ENCODE measurements around the gene STOML1. TPM values are rescaled to one million over a fixed set of nuclear protein-coding genes. Genes with fewer than 3 reads are reported as not detected.
A peak's percentile ranks its signal among the peaks of the same experiment; 100 is the strongest.

STOML1 gene
- total and polyA plus RNA-seq, 4 donors, result 10.5 to 19.2 (median 14.7) TPM

- H3K36me3 ChIP-seq (ENCODE audit: control insufficient read depth in 1 of 2, insufficient read depth in 2 of 2, low read length in 1 of 2), result peaks cover 2 to 8% of the 10 kb centered on the region in 2 donors
- H3K4me3 ChIP-seq (ENCODE audit: low read length in 2 of 2), result no peak overlapping the region
- intact Hi-C loops (cut with DNase I), result no loop called here
- no peaks in the 10 kb centered on the region for H3K27me3 ChIP-seq (ENCODE audit: control insufficient read depth in 1 of 2, insufficient read depth in 2 of 2, low read length in 1 of 2)
- H3K27ac ChIP-seq (ENCODE audit: low read depth in 1 of 2, low read length in 2 of 2), result peak overlapping the region in 1 of 2 donors; percentile 38
- DNase-seq (peak; percentile 43 to 67), ATAC-seq (ENCODE audit: low FRiP score) (no peak)
- no peaks in the 10 kb centered on the region for H3K4me1 ChIP-seq (ENCODE audit: control insufficient read depth in 1 of 2, insufficient read depth in 2 of 2, low read length in 2 of 2)
- H3K9me3 ChIP-seq (ENCODE audit: control insufficient read depth, low read length), result no peaks in the 10 kb centered on the region
Observed at GRCh38 chr15:73950479-73950830, 41.6 kb downstream of the STOML1 start.

- DNase-seq, result peak; percentile 41 to 43
- WGBS, 2 donors, result 84 to 86% methylated on average over 10 of the region's 10 CpGs
- ATAC-seq (ENCODE audit: low FRiP score), result no peak
Observed at GRCh38 chr15:73949496-73949895, 42.6 kb downstream of the STOML1 start.

GRCh38 chr15:73948982-73949381, 43.1 kb downstream of the STOML1 start:
- WGBS, 2 donors, result 73 to 79% methylated on average over 4 of the region's 4 CpGs
- no peak overlapping the region for H3K27ac ChIP-seq (ENCODE audit: low read depth in 1 of 2, low read length in 2 of 2)
- H3K36me3 ChIP-seq (ENCODE audit: control insufficient read depth in 1 of 2, insufficient read depth in 2 of 2, low read length in 1 of 2), result peaks cover 2 to 8% of the 10 kb centered on the region in 2 donors

More at GRCh38 chr15:73949496-73949895, 42.6 kb downstream of the STOML1 start:
- Histone ChIP-seq H3K27me3 (ENCODE audit: control insufficient read depth in 1 of 2, insufficient read depth in 2 of 2, low read length in 1 of 2) (no peaks in the 10 kb centered on the region), H3K27ac (ENCODE audit: low read depth in 1 of 2, low read length in 2 of 2) (no peak overlapping the region), H3K9me3 (ENCODE audit: control insufficient read depth, low read length) (no peaks in the 10 kb centered on the region), H3K36me3 (ENCODE audit: control insufficient read depth in 1 of 2, insufficient read depth in 2 of 2, low read length in 1 of 2) (peaks cover 2 to 8% of the 10 kb centered on the region in 2 donors), H3K4me3 (ENCODE audit: low read length in 2 of 2) (no peak overlapping the region), H3K4me1 (ENCODE audit: control insufficient read depth in 1 of 2, insufficient read depth in 2 of 2, low read length in 2 of 2) (no peaks in the 10 kb centered on the region)
- intact Hi-C loops (cut with DNase I), result loop anchor here in 1 of 2 donors (2.0 kb wide), 1 partner anchor 15 kb away; no protein-coding TSS in a partner anchor

GRCh38 chr15:73948396-73948795, 43.7 kb downstream of the STOML1 start:
- H3K4me3 ChIP-seq (ENCODE audit: low read length in 2 of 2), result no peak overlapping the region
- intact Hi-C loops (cut with DNase I), result loop anchor here in 1 of 2 donors (2.0 kb wide), 1 partner anchor 16 kb away; no protein-coding TSS in a partner anchor
- no peak overlapping the region for H3K27ac ChIP-seq (ENCODE audit: low read depth in 1 of 2, low read length in 2 of 2)
- DNase-seq (peak; percentile 11 to 32), ATAC-seq (ENCODE audit: low FRiP score) (no peak)
- H3K27me3 ChIP-seq (ENCODE audit: control insufficient read depth in 1 of 2, insufficient read depth in 2 of 2, low read length in 1 of 2), result no peaks in the 10 kb centered on the region
- H3K36me3 ChIP-seq (ENCODE audit: control insufficient read depth in 1 of 2, insufficient read depth in 2 of 2, low read length in 1 of 2), result peaks cover 2 to 8% of the 10 kb centered on the region in 2 donors
- WGBS, 2 donors, result 88 to 93% methylated on average over 4 of the region's 4 CpGs
- no peaks in the 10 kb centered on the region for H3K9me3 ChIP-seq (ENCODE audit: control insufficient read depth, low read length)
- H3K4me1 ChIP-seq (ENCODE audit: control insufficient read depth in 1 of 2, insufficient read depth in 2 of 2, low read length in 2 of 2), result no peaks in the 10 kb centered on the region

More at GRCh38 chr15:73948982-73949381, 43.1 kb downstream of the STOML1 start:
- intact Hi-C loops (cut with DNase I), result loop anchor here in 1 of 2 donors (2.0 kb wide), 1 partner anchor 16 kb away; no protein-coding TSS in a partner anchor
- no peaks in the 10 kb centered on the region for H3K9me3 ChIP-seq (ENCODE audit: control insufficient read depth, low read length)
- no peaks in the 10 kb centered on the region for H3K27me3 ChIP-seq (ENCODE audit: control insufficient read depth in 1 of 2, insufficient read depth in 2 of 2, low read length in 1 of 2)
- DNase-seq, result peak; percentile 6 to 23
- no peaks in the 10 kb centered on the region for H3K4me1 ChIP-seq (ENCODE audit: control insufficient read depth in 1 of 2, insufficient read depth in 2 of 2, low read length in 2 of 2)
- ATAC-seq (ENCODE audit: low FRiP score), result no peak
- H3K4me3 ChIP-seq (ENCODE audit: low read length in 2 of 2), result no peak overlapping the region

- H3K27me3 ChIP-seq (ENCODE audit: control insufficient read depth in 1 of 2, insufficient read depth in 2 of 2, low read length in 1 of 2), result no peaks in the 10 kb centered on the region
- H3K4me1 ChIP-seq (ENCODE audit: control insufficient read depth in 1 of 2, insufficient read depth in 2 of 2, low read length in 2 of 2), result no peaks in the 10 kb centered on the region
- DNase-seq (peak; percentile 21 to 61), ATAC-seq (ENCODE audit: low FRiP score) (no peak)
- H3K36me3 ChIP-seq (ENCODE audit: control insufficient read depth in 1 of 2, insufficient read depth in 2 of 2, low read length in 1 of 2), result peaks cover 2 to 8% of the 10 kb centered on the region in 2 donors
- intact Hi-C loops (cut with DNase I), result loop anchor here in 1 of 2 donors (2.0 kb wide), 1 partner anchor 17 kb away; no protein-coding TSS in a partner anchor
- H3K27ac ChIP-seq (ENCODE audit: low read depth in 1 of 2, low read length in 2 of 2), result no peak overlapping the region
- no peak overlapping the region for H3K4me3 ChIP-seq (ENCODE audit: low read length in 2 of 2)
- no peaks in the 10 kb centered on the region for H3K9me3 ChIP-seq (ENCODE audit: control insufficient read depth, low read length)
- 89 to 90% methylated on average over 9 of the region's 9 CpGs for WGBS, 2 donors
Observed at GRCh38 chr15:73947651-73948050, 44.4 kb downstream of the STOML1 start.

GRCh38 chr15:73946795-73947370, 45.2 kb downstream of the STOML1 start:
- 93 to 97% methylated on average over 9 of the region's 9 CpGs for WGBS, 2 donors
- Histone ChIP-seq H3K27me3 (ENCODE audit: control insufficient read depth in 1 of 2, insufficient read depth in 2 of 2, low read length in 1 of 2) (no peaks in the 10 kb centered on the region), H3K36me3 (ENCODE audit: control insufficient read depth in 1 of 2, insufficient read depth in 2 of 2, low read length in 1 of 2) (peaks cover 2 to 8% of the 10 kb centered on the region in 2 donors), H3K4me3 (ENCODE audit: low read length in 2 of 2) (no peak overlapping the region), H3K4me1 (ENCODE audit: control insufficient read depth in 1 of 2, insufficient read depth in 2 of 2, low read length in 2 of 2) (peaks cover 0 to 2% of the 10 kb centered on the region in 2 donors), H3K9me3 (ENCODE audit: control insufficient read depth, low read length) (no peaks in the 10 kb centered on the region), H3K27ac (ENCODE audit: low read depth in 1 of 2, low read length in 2 of 2) (no peak overlapping the region)
- intact Hi-C loops (cut with DNase I), result no loop called here
- DNase-seq (peak; percentile 24 to 57), ATAC-seq (ENCODE audit: low FRiP score) (no peak)

- ATAC-seq (ENCODE audit: low FRiP score) (no peak), DNase-seq (peak; percentile 32 to 71)
- H3K9me3 ChIP-seq (ENCODE audit: control insufficient read depth, low read length), result no peaks in the 10 kb centered on the region
- peaks cover 0 to 2% of the 10 kb centered on the region in 2 donors for H3K4me1 ChIP-seq (ENCODE audit: control insufficient read depth in 1 of 2, insufficient read depth in 2 of 2, low read length in 2 of 2)
- H3K27me3 ChIP-seq (ENCODE audit: control insufficient read depth in 1 of 2, insufficient read depth in 2 of 2, low read length in 1 of 2), result no peaks in the 10 kb centered on the region
- intact Hi-C loops (cut with DNase I), result no loop called here
- H3K4me3 ChIP-seq (ENCODE audit: low read length in 2 of 2), result no peak overlapping the region
- peaks cover 2 to 8% of the 10 kb centered on the region in 2 donors for H3K36me3 ChIP-seq (ENCODE audit: control insufficient read depth in 1 of 2, insufficient read depth in 2 of 2, low read length in 1 of 2)
- H3K27ac ChIP-seq (ENCODE audit: low read depth in 1 of 2, low read length in 2 of 2), result peak overlapping the region in 1 of 2 donors; percentile 20
- 81 to 85% methylated on average over 17 of the region's 17 CpGs for WGBS, 2 donors
Observed at GRCh38 chr15:73946046-73946721, 45.9 kb downstream of the STOML1 start.

GRCh38 chr15:73945130-73945508, 47.0 kb downstream of the STOML1 start:
- DNase-seq, result peak in 1 of 2 donors; percentile 57
- H3K27me3 ChIP-seq (ENCODE audit: control insufficient read depth in 1 of 2, insufficient read depth in 2 of 2, low read length in 1 of 2), result no peaks in the 10 kb centered on the region

More at GRCh38 chr15:73945130-73945508, 47.0 kb downstream of the STOML1 start:
- WGBS, 2 donors, result 40 to 47% methylated on average over 4 of the region's 4 CpGs
- Histone ChIP-seq H3K4me1 (ENCODE audit: control insufficient read depth in 1 of 2, insufficient read depth in 2 of 2, low read length in 2 of 2) (peaks cover 3 to 6% of the 10 kb centered on the region in 2 donors), H3K36me3 (ENCODE audit: control insufficient read depth in 1 of 2, insufficient read depth in 2 of 2, low read length in 1 of 2) (peaks cover 2 to 8% of the 10 kb centered on the region in 2 donors), H3K4me3 (ENCODE audit: low read length in 2 of 2) (no peak overlapping the region), H3K27ac (ENCODE audit: low read depth in 1 of 2, low read length in 2 of 2) (peak overlapping the region in 1 of 2 donors; percentile 34), H3K9me3 (ENCODE audit: control insufficient read depth, low read length) (no peaks in the 10 kb centered on the region)
- no peak for ATAC-seq (ENCODE audit: low FRiP score)
- intact Hi-C loops (cut with DNase I), result no loop called here

Measured in aorta (tissue), 5 donors.